Chondrocyte (in vitro differentiated cells): ENCODE measurements around the gene RGS6. TPM values are rescaled to one million over a fixed set of nuclear protein-coding genes. Genes with fewer than 3 reads are reported as not detected.

Experiments
- DNase-seq: peaks from one replicate; pipeline ENCODE4 v3.0.0; 2021; ENCODE audit warnings: mixed read lengths, low spot score
- H3K27ac Mint-ChIP-seq: one replicate; pipeline ENCODE4 v1.8.0; 2021; ENCODE audit warnings: mild to moderate bottlenecking, moderate library complexity, mixed read lengths; ENCODE audit not compliant: unreplicated experiment
- H3K27me3 Mint-ChIP-seq: 2 replicates; pipeline ENCODE4 v1.8.0; 2021; ENCODE audit warnings: low read depth, mixed read lengths
- H3K36me3 Mint-ChIP-seq: 2 replicates; pipeline ENCODE4 v1.8.0; 2021; ENCODE audit warnings: low read depth, mixed read lengths
- H3K4me1 Mint-ChIP-seq: 2 replicates; pipeline ENCODE4 v1.8.0; 2021; ENCODE audit warnings: low read depth, mild to moderate bottlenecking, mixed read lengths
- H3K4me3 Mint-ChIP-seq: one replicate; pipeline ENCODE4 v1.8.0; 2021; ENCODE audit warnings: mild to moderate bottlenecking, moderate library complexity, mixed read lengths; ENCODE audit not compliant: unreplicated experiment
- H3K9me3 Mint-ChIP-seq: 2 replicates; pipeline ENCODE4 v1.8.0; 2021; ENCODE audit warnings: low read depth, mixed read lengths
- CTCF ChIP-seq: fragments of 200-600 bp; sonication (generic); IDR thresholded peaks from 2 replicates; pipeline ENCODE4 v1.5.0; 2021; ENCODE audit warnings: antibody characterized with exemption, mild to moderate bottlenecking, moderate library complexity
- total RNA-seq: library from RNA; stranded (reverse); gene quantifications from 3 replicates; pipeline ENCODE4 v1.2.1, GENCODE V29; 2021

RGS6 gene
- total RNA-seq, 1 donor from 2014 or later, result 0.12 TPM

GRCh38 chr14:72142328-72142727 lies 210.1 kb downstream of the RGS6 start:
- H3K4me1 Mint-ChIP-seq, result no peaks in the 10 kb centered on the region
- H3K27ac Mint-ChIP-seq, result no peak overlapping the region
- no peak for DNase-seq
- H3K36me3 Mint-ChIP-seq, result no peaks in the 10 kb centered on the region
- no peaks in the 10 kb centered on the region for H3K9me3 Mint-ChIP-seq
- no peaks in the 10 kb centered on the region for H3K27me3 Mint-ChIP-seq
- no peak overlapping the region for H3K4me3 Mint-ChIP-seq
- TF ChIP-seq CTCF, result no peak

GRCh38 chr14:72146241-72146640 lies 214.0 kb downstream of the RGS6 start:
- Mint-ChIP-seq H3K9me3 (peaks cover 7% of the 10 kb centered on the region), H3K27ac (no peak overlapping the region), H3K4me1 (no peaks in the 10 kb centered on the region), H3K36me3 (no peaks in the 10 kb centered on the region), H3K27me3 (no peaks in the 10 kb centered on the region), H3K4me3 (no peak overlapping the region)
- no peak for TF ChIP-seq CTCF
- no peak for DNase-seq

- no peaks in the 10 kb centered on the region for H3K27me3 Mint-ChIP-seq
- DNase-seq, result no peak
- no peak overlapping the region for H3K4me3 Mint-ChIP-seq
- no peak for TF ChIP-seq CTCF
- H3K27ac Mint-ChIP-seq, result no peak overlapping the region
- no peaks in the 10 kb centered on the region for H3K36me3 Mint-ChIP-seq
- no peaks in the 10 kb centered on the region for H3K4me1 Mint-ChIP-seq
- peaks cover 17% of the 10 kb centered on the region for H3K9me3 Mint-ChIP-seq
These were observed 222.6 kb downstream of the RGS6 start for GRCh38 chr14:72154645-72155378.

DNA sequence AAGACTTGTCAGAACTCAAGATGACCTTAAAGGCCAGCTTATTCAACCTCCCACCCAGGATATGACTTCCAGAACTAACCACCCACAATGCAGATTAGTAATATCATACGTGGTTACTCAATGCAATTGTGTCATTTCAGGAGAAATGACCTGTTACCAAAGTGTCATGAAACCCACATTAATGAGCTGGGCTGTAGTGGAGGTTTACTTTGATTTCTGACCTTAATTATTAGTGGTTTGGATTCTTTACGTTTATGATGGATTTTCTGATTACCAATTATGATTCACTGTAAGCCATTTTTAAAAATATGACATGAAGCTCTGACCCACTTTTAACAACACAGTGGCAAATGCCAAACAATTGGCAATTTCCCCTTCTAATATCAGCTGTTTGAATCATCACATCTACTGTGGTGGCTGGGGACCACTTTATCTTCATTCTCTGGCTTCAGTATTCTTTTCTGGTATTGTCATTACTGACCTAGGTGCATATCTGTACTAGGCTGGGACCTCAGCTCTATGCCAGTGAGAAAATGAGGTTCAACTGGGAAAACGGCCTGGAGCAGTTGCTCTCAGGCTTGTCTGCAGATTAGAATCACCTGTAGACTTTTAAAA lies 223.3 kb downstream of the RGS6 start:
- Mint-ChIP-seq H3K4me1 (no peaks in the 10 kb centered on the region), H3K36me3 (no peaks in the 10 kb centered on the region), H3K4me3 (no peak overlapping the region), H3K27me3 (no peaks in the 10 kb centered on the region), H3K27ac (no peak overlapping the region), H3K9me3 (peaks cover 17% of the 10 kb centered on the region)
- DNase-seq, result no peak
- TF ChIP-seq CTCF, result no peak

DNA sequence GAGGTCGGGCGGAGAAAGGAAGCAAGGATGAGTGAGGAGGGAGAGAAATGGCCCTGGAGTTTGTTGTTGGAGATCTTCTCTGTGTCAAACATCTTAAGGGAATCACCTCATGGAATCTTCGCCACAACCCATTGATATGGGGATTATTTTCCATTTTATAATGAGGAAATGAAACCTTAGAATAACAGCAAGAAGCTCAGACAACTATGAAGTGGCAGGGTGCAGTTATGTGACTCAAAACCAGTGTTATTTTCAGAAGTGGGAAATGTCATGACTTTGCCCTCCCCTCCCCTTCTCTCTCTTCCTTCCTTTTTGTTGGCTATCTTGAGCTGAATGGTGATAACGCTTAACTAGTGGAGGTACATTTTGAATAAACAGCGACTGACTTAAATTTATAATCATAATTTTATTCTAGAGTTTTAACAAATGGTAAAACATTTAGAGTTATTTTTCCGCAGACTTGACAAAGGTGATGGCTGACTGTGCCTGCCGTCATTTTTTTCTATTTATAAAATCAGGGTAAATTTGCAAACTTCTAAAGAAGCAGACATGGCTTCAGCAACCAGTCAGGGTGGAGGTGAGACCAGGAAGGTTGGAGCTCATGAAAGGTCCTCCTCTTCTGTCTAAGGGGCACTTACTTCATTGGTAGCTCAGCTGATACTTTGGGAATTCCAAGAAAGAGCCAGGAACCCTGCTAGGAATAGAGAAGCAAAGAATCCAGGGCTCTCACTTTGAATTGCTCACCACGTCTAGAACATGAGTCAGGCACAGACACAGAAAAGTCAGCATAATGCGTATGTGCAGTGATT lies 232.4 kb downstream of the RGS6 start:
- H3K4me3 Mint-ChIP-seq, result no peak overlapping the region
- TF ChIP-seq CTCF, result no peak
- H3K9me3 Mint-ChIP-seq, result peaks cover 2% of the 10 kb centered on the region
- no peaks in the 10 kb centered on the region for H3K36me3 Mint-ChIP-seq
- no peaks in the 10 kb centered on the region for H3K4me1 Mint-ChIP-seq
- H3K27ac Mint-ChIP-seq, result no peak overlapping the region
- no peak for DNase-seq
- no peaks in the 10 kb centered on the region for H3K27me3 Mint-ChIP-seq
